ENCODE results near the gene NCR3LG1.

Gene NCR3LG1

DNA sequence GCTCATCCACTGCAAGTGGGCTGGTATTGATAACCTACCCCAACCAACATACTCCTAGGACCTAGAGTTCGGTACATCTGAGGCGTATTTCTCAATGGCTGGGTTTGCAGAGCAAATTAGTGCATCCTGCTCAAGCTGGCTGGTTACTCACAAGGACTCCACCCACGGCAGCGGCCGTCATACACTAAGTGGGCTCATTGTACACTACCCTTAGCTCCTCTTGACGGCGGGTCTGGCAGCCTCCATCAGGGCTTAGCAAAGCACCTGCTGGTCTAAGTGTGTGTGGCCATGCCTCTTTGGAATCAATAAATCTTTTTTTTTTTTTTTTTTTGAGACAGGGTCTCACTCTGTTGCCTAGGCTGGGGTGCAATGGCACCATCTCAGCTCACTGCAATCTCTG, 57.0 kb downstream of the NCR3LG1 start:
- TF ChIP-seq, protein P1, sequence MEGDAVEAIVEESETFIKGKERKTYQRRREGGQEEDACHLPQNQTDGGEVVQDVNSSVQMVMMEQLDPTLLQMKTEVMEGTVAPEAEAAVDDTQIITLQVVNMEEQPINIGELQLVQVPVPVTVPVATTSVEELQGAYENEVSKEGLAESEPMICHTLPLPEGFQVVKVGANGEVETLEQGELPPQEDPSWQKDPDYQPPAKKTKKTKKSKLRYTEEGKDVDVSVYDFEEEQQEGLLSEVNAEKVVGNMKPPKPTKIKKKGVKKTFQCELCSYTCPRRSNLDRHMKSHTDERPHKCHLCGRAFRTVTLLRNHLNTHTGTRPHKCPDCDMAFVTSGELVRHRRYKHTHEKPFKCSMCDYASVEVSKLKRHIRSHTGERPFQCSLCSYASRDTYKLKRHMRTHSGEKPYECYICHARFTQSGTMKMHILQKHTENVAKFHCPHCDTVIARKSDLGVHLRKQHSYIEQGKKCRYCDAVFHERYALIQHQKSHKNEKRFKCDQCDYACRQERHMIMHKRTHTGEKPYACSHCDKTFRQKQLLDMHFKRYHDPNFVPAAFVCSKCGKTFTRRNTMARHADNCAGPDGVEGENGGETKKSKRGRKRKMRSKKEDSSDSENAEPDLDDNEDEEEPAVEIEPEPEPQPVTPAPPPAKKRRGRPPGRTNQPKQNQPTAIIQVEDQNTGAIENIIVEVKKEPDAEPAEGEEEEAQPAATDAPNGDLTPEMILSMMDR (conservative IDR thresholded peaks at IDR 0.05; ENCODE audit: low read depth, low read length), result no peak
- H3K4me3 ChIP-seq (ENCODE audit: low read length), result no peak overlapping the region
- no peak for DNase-seq (ENCODE audit: low read depth)

DNA sequence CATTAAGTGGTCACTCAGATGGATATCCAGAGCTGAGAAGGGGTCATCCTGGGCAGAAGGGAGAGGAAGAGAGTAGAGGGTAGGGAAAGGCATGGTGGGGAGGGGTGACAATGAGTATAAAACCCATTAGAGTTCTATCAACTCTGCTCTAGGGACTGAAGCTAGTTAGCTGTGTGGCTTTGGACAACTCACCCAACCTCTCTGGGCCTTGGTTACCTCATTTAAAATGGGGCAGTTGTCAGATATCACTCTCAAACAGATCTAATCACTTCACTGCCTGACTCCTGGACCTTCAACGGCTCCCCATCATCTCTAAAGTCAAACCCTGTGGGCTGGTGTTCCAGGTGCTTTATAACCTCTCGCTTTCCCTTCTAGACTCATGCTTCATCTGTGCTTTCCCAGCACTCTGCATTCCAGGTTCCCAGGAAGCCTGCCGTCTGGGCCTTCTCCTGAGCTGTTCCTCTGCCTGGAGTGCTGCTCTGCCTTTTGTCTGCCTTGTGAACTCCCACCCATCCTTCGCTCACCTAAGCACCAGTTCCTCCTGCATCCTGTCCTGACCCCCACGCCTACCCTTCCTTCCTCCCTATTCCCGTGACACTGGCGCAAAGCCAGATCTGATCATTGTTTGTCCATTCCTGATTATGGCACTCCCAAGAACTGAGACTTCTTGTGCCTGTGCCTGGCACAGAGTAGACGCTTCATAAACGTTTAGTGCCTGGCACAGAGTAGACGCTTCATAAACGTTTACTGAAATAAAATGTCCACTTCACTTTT, 59.2 kb downstream of the NCR3LG1 start:
- H3K4me3 ChIP-seq (ENCODE audit: low read length), result no peak overlapping the region
- TF ChIP-seq, protein P1 (conservative IDR thresholded peaks at IDR 0.05; ENCODE audit: low read depth, low read length), result no peak
- DNase-seq (ENCODE audit: low read depth), result no peak

DNA sequence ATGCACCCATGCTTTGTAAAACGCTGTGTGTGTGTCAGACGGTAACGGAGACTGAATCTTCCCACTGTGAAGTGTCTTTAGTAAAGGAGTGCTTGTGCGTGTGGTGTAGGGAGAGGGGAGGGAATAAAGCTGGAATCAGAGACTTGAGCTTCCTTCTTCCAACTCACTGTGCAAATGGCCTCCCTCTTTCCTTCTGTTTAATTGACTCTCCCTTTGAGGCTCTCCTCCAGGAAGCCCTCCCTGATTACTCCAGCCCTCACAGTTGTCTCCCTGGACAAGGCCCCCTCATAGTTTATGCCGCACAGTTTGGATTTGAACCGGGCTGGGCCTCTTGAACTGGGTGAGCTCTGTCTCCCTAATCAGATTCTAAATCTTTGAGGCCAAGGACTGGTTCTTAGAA, 59.8 kb downstream of the NCR3LG1 start:
- no peak overlapping the region for H3K4me3 ChIP-seq (ENCODE audit: low read length)
- TF ChIP-seq, protein P1 (conservative IDR thresholded peaks at IDR 0.05; ENCODE audit: low read depth, low read length), result no peak
- no peak for DNase-seq (ENCODE audit: low read depth)

DNA sequence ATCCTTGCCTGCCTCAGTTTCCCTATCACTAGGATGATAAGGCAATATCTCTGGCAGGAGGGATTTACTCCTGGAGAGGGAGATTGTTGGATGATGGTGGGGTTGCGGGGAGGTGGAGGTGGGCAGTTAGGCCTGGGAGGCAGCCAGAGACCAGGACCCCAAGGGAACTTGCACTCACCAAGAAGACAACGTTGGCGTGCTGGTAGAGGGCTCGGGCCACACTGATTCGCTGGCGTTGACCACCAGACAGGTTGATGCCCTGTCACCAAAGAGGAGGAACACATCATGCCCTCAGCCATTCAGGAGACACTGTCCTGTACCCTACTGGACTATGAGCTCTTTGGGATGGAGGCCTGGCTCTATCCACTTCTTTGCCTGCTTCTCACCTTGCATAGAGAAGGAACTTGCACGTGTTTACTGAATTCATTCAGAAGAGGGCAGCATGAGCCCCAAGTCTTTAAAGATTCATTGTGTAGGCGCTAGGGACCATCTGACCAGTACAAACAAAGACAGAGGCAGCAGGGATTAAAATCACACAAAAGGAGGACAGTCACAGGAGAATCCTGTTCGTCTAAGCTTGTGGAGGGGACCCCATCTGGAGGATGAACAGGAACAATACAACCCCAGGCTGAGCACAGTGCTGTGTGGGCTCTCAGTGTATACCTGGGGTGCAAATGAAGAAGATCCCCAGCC, 61.0 kb downstream of the NCR3LG1 start:
- no peak for DNase-seq (ENCODE audit: low read depth)
- H3K4me3 ChIP-seq (ENCODE audit: low read length), result no peak overlapping the region
- TF ChIP-seq, protein P1 (conservative IDR thresholded peaks at IDR 0.05; ENCODE audit: low read depth, low read length), result no peak

DNA sequence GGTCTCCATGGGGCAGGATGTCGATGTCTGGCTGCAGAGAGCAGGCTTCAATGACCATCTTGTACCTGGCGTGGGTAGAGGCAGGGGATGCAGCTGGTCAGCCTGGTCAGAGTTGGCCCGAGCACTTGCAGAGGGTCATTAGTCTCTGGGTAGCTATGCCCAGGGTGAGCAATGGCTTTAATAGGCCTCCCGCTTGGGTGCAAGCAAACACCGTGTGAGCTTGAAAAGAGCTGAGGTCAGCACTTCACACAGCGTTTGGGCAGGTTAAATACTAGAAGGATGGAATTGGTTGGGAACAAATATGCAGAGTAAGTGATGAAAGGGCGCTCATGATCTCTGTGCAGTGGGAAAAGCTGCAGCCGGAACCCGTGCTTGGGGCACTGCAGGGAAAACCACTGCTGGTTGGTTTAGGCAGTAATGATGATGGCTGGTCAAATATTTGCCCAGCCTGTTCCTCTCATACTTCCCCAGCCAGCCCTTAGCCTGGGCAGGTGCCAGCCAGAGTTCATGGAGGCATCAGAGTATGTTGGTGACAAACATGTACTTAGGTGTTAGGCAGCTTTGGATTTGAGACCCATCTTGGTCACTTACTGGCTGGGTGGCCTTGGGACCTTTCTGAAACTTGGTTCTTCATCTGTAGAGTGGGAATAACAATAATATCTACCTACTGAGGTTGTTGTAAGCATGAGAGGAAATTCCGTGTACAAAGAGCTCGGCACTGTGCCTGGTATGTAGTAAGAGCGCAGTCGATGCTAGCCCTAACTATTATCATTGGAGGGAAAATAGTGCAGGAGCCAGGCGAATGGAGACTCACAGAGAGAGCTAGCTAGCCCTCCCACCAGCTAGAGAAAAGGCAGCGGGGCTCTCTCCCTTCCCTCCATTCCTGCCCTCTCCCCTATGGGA, 62.1 kb downstream of the NCR3LG1 start:
- TF ChIP-seq, protein P1 (conservative IDR thresholded peaks at IDR 0.05; ENCODE audit: low read depth, low read length), result no peak
- no peak for DNase-seq (ENCODE audit: low read depth)
- H3K4me3 ChIP-seq (ENCODE audit: low read length), result no peak overlapping the region

DNA sequence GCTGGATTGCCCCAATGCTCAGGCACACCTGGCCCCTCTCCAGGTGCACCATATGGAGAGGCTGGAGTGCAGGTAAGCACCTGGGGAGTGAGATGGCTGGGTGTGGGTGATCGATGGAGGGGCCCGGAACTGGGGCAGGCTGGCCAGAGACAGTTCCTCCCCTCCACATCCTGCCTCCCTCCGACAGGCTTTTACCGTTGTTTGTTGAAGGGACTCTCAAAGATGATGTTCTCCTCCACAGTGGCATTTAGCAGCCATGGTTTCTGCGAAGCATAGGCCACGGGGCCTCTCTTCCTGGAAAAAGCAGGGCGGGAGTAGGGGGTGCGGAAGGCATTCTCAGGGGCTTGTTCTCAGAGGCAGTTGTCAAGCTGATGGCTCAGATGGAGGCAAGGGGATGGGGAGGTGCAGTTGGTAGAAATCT, 62.7 kb downstream of the NCR3LG1 start:
- no peak overlapping the region for H3K4me3 ChIP-seq (ENCODE audit: low read length)
- TF ChIP-seq, protein P1 (conservative IDR thresholded peaks at IDR 0.05; ENCODE audit: low read depth, low read length), result no peak
- no peak for DNase-seq (ENCODE audit: low read depth)
